Right kidney (tissue), 1 donor: ENCODE measurements around the gene LIN54.
"Not testable (repeated sequence)": the region's sequence is repeated elsewhere in the genome, so short reads cannot be mapped to it uniquely, and the experiment has no call there.

Experiments used
- DNase-seq: peaks from one replicate; pipeline ENCODE4 v3.0.0-alpha.2; 2016

Gene LIN54

GRCh38 chr4:83012687-83013419 is 2.2 kb upstream of the LIN54 start:
- peak; percentile 91 for DNase-seq

- DNase-seq, result peak; percentile 90
These were observed 1.6 kb upstream of the LIN54 start for GRCh38 chr4:83012200-83012686.

GRCh38 chr4:83011689-83012199 is 1.1 kb upstream of the LIN54 start:
- no peak for DNase-seq

- peak; percentile 36 for DNase-seq
These were observed 507 bp downstream of the LIN54 start for GRCh38 chr4:83010111-83010521.

GRCh38 chr4:83009529-83009928 is 1.1 kb downstream of the LIN54 start:
- peak; percentile 3 for DNase-seq

- DNase-seq, result not testable (repeated sequence)
These were observed 7.4 kb downstream of the LIN54 start for GRCh38 chr4:83003044-83003791.

- DNase-seq, result no peak
These were observed 8.3 kb downstream of the LIN54 start for GRCh38 chr4:83002329-83002728.

- no peak for DNase-seq
These were observed 11.7 kb downstream of the LIN54 start for GRCh38 chr4:82998898-82999297.

DNA sequence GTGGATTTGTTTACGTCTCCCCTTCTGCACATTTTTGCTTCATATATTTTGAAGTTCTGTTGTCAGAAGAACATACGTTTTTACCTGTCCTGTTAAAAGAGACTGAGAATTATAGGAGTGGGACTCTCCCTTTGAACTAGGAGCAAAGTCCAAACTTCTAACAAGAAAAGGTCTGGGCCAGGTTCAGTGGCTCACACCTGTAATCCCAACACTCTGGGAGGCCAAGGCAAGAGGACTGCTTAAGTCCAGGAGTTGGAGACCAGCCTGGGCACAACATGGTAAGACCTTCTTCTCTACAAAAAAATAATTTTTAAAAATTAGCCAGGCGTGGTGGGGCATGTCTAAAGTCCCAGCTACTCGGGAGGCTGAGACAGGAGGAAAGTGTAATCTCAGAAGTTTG is 15.8 kb downstream of the LIN54 start:
- no peak for DNase-seq

DNA sequence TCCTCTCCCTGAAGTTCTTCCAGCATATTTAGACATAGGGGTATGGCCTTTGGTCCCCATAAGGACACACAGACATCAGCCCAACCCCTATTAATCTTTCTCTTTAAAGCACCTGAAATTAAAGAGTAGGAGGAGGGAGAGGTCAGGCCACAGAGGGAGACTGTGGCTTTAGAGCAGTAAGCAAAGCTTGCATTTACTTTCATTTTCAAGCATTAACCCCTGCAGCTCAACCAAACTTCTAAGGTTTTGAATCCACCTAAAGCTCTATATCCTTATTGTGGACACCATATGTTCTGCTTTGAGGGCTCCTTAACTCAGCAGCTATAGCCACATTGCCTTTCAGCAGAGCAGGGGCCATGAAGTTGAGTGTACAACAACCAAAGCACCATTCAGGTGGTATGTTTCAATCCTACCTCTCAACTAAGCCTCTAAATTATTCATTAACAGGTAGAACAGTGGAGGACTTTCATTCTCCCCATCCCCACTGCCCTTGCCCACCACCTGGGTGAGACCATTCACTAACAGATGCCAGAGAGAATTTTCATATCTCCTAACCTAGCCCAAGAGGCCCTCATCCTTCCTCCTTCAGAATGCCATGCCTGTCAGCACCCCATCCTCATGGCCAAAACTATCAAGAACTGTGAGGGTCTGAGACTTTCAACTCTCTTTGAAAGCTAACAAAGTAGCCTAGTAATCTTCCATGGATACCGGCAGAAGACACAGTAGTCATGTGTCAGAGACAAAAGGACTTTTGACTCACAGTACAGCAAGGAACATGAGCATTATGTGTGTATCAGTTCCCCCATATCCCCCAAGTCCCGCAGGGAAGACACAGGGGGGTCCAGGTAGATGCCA is 20.8 kb downstream of the LIN54 start:
- DNase-seq, result no peak

DNA sequence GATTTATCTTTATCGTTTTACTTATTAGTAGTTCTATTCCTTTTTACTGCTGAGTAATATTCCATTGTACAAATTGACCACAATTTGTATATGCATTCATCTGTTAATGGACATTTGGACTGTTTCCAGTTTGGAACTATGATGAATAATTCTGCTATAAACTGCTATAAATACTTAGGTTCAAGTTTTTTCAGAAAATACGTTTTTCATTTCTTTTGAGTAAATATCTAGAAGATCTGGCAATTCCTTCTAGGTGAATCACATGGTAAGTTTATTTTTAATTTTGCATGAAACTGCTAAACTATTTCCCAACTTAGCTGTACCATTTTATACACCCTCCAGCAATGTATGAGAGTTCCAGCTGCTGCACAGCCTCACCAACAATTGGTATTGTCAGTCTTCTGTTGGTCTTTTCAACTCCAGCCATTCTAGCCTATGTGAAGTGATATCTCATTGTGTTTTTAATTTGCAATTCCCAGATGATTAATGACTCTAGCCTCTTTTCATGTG is 22.2 kb downstream of the LIN54 start:
- no peak for DNase-seq

DNA sequence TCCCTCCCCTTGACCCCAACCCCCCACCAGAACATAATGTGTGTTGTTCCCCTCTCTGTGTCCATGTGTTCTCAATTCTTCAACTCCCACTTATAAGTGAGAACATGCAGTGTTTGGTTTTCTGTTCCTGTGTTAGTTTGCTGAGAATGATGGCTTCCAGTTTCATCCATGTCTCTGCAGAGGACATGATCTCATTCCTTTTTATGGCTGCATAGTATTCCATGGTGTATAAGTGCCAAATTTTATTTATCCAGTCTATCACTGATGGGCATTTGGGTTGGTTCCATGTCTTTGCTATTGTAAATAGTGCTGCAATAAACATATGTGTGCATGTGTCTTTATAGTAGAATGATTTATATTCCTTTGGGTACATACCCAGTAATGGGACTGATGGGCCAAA is 23.1 kb downstream of the LIN54 start:
- not testable (repeated sequence) for DNase-seq

GRCh38 chr4:82984459-82984858 is 26.2 kb downstream of the LIN54 start:
- DNase-seq, result no peak

DNA sequence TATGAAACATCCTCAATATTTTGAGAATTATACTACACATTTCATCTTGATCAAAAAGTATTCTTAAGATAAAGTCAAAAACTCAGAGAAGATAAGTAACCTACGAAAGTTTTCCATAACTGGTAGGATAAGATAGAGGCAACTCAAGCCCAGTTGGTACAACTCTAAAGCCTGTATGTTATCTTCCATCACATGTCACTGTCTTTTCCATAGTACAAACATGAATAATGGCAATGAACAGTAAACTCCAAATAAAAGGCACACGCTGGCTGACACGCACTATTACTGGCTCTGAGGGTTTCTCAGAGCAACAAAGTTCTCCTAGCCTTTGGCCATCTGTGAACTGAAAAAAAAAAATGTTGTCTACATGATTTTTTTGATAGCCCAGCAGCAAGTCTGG is 27.2 kb downstream of the LIN54 start:
- DNase-seq, result no peak

GRCh38 chr4:82981138-82981537 is 29.5 kb downstream of the LIN54 start:
- no peak for DNase-seq

- no peak for DNase-seq
These were observed 34.8 kb downstream of the LIN54 start for GRCh38 chr4:82975792-82976191.

DNA sequence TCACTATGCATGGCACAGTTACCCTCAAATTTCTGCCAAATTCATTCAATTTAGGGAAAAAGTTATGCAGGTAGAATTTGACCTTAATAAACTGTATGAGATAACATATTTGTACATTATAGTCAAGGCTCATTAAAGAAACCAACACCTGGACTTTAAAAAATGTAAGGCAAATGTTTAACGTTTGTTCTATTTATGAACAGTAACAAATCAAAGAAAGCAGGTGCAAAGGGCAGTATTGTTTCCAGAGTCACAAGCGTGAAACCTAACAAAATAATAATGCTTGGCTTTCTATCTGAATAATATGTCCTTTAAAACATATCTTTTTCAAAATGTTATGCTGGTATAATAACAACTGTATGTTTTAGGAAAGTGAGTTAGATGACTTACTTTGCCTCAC is 41.2 kb downstream of the LIN54 start:
- no peak for DNase-seq

DNA sequence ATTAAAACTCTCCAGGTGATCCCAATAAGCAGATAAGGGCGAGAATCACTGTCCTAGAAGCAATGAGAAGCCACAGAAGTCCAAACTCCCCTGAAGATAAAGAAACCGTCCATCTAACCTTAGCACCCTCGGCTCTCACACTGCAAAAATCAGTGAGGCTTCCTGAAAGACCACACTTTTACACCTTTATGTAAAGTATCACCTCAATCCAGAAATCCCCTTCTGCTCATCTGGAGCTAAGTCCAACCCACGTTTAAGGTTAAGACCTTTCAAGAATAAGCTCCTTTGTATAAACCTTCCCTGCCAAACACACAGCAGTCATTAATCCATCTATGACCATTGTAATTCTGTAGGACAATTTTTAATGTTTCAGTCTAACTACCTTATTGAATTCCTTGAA is 41.7 kb downstream of the LIN54 start:
- DNase-seq, result no peak

DNA sequence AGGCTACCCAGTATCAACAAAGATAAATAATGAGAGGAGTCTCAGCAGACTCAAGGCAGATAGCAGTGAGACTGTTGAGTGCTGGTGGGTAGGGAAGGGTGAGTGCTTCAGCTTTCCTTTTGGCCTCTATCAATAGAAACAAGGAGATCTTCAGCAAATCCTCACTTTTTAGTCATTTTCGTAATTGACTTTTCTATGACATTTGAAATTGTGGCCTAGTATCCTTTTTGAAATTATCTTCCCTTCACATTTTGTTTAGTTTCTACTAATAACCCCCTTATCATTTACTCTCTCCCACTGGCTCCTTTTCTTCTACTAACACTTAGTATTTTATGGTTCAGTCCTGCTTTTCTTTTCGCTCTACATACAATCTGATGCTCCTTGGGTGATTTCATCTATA is 44.9 kb downstream of the LIN54 start:
- DNase-seq, result no peak

DNA sequence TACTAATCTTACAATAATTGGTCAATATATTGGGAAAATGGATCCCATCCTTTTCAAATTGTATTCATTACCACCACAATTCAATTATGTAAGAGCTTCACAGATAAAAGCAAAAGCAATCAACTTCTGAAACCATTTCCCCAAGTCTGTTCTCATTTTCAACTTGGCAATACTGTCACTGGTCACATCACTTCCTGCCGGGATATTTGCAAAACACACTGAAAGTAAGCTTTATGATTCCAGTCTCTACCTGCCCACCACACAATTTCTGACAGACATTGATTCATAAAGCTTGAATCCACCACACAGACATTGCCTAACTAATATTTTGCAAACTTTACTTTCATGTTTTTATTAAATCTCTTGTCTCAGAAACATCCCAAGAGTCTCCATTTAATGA is 53.6 kb downstream of the LIN54 start:
- DNase-seq, result no peak

DNA sequence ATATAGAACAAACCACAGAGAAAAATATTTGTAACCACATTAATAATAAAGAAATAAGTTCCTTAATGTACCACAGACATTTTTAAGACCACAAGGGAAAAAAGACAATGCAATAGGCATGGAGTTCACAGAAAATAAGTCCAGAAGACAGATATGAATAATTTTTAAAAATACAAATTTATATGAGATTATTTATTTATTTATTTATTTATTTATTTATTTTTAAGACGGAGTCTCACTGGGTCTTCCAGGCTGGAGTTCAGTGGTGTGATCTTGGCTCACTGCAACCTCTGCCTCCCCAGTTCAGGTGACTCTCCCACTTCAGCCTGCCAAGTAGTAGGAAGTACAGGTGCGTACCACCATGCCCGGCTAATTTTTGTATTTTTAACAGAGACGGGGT is 56.4 kb downstream of the LIN54 start:
- DNase-seq, result no peak

DNA sequence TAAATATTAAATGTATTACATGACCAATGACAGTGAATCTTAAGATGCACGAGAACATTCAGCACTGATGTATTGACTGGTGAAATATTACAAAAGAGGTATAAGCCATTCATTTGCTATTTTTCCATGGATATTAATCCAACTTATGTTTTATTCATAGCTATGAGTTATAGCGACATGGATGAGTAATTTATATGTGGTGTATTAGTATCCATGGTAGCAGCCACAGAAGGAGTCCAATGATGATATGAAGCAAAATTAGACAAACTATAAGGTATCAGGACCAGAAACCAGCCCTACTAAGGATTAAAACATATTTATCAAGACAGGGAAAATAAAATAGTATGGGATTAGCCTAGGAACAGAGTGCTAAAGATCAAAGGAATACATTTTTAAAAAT is 59.4 kb downstream of the LIN54 start:
- DNase-seq, result no peak
